ENCODE results near the gene MTRF1.

- TF ChIP-seq ZBTB7A (tag by site-specific recombination; IDR thresholded peaks at IDR 0.05; ENCODE audit: low read depth), result no peak
- no peak for TF ChIP-seq SP2 (tag by site-specific recombination; IDR thresholded peaks at IDR 0.05)
- TF ChIP-seq, protein P1, sequence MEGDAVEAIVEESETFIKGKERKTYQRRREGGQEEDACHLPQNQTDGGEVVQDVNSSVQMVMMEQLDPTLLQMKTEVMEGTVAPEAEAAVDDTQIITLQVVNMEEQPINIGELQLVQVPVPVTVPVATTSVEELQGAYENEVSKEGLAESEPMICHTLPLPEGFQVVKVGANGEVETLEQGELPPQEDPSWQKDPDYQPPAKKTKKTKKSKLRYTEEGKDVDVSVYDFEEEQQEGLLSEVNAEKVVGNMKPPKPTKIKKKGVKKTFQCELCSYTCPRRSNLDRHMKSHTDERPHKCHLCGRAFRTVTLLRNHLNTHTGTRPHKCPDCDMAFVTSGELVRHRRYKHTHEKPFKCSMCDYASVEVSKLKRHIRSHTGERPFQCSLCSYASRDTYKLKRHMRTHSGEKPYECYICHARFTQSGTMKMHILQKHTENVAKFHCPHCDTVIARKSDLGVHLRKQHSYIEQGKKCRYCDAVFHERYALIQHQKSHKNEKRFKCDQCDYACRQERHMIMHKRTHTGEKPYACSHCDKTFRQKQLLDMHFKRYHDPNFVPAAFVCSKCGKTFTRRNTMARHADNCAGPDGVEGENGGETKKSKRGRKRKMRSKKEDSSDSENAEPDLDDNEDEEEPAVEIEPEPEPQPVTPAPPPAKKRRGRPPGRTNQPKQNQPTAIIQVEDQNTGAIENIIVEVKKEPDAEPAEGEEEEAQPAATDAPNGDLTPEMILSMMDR (tag by site-specific recombination; IDR thresholded peaks at IDR 0.05), result no peak
- no peak for TF ChIP-seq MZF1 (tag by site-specific recombination; IDR thresholded peaks at IDR 0.05; ENCODE audit: borderline replicate concordance)
These were observed 21.3 kb upstream of the MTRF1 start for GRCh38 chr13:41284512-41285288.

All from HEK293 (cell line).